Measurements from ENCODE around the gene KLHL30.

The KLHL30 gene

GRCh38 chr2:238119756-238120462 is 18.6 kb upstream of the KLHL30 start:
- DNase-seq, result peak; percentile 7
- TF ChIP-seq, protein P1, sequence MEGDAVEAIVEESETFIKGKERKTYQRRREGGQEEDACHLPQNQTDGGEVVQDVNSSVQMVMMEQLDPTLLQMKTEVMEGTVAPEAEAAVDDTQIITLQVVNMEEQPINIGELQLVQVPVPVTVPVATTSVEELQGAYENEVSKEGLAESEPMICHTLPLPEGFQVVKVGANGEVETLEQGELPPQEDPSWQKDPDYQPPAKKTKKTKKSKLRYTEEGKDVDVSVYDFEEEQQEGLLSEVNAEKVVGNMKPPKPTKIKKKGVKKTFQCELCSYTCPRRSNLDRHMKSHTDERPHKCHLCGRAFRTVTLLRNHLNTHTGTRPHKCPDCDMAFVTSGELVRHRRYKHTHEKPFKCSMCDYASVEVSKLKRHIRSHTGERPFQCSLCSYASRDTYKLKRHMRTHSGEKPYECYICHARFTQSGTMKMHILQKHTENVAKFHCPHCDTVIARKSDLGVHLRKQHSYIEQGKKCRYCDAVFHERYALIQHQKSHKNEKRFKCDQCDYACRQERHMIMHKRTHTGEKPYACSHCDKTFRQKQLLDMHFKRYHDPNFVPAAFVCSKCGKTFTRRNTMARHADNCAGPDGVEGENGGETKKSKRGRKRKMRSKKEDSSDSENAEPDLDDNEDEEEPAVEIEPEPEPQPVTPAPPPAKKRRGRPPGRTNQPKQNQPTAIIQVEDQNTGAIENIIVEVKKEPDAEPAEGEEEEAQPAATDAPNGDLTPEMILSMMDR (IDR thresholded peaks at IDR 0.05; ENCODE audit: low read depth, low read length), result no peak
- Histone ChIP-seq H3K9me3 (no peaks in the 10 kb centered on the region), H3K4me1 (no peaks in the 10 kb centered on the region), H3K4me3 (ENCODE audit: low read depth, low read length) (no peak overlapping the region), H3K27me3 (no peaks in the 10 kb centered on the region), H3K36me3 (no peaks in the 10 kb centered on the region)

GRCh38 chr2:238120463-238121298 is 17.8 kb upstream of the KLHL30 start:
- TF ChIP-seq, protein P1 (IDR thresholded peaks at IDR 0.05; ENCODE audit: low read depth, low read length), result peak; percentile 58
- H3K4me3 ChIP-seq (ENCODE audit: low read depth, low read length), result no peak overlapping the region
- no peaks in the 10 kb centered on the region for H3K36me3 ChIP-seq
- DNase-seq, result peak; percentile 73
- H3K9me3 ChIP-seq, result no peaks in the 10 kb centered on the region
- H3K4me1 ChIP-seq, result no peaks in the 10 kb centered on the region
- no peaks in the 10 kb centered on the region for H3K27me3 ChIP-seq

DNA sequence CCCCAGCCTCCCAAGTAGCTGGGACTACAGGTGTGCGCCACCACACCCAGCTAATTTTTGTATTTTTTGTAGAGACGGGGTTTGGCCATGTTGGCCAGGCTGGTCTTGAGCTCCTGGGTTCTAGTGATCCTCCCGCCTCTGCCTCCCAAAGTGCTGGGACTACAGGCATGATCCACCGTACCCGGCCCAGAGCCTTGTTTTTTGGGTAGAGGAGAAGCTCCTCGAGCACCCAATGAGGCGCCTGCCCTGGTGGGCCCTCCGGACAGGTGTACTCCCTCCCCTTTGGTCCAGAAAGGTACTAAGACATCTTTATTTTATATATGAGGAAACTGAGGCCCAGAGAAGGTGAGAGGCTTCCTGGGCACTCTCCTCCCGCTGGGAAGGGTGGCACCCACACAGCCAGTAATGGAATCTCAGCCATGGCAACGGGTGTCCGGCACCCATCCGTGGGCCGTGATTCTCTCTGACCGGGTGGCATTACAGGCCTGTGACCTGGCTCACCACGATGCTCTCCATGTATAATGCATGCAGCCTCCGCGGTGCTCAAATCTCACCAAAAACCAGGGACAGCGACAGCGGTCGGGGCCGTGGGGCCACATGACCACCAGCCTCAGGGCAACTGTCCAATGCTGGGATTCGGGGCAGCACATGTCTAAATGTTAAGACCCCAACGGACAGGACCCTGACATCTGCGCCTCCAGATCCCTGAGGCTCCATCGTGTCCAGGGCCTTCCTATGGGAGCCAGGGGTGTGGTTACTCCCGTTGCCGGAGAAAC is 16.8 kb upstream of the KLHL30 start:
- Histone ChIP-seq H3K27me3 (no peaks in the 10 kb centered on the region), H3K9me3 (no peaks in the 10 kb centered on the region), H3K4me1 (no peaks in the 10 kb centered on the region), H3K36me3 (no peaks in the 10 kb centered on the region), H3K4me3 (ENCODE audit: low read depth, low read length) (no peak overlapping the region)
- DNase-seq, result no peak
- TF ChIP-seq, protein P1 (IDR thresholded peaks at IDR 0.05; ENCODE audit: low read depth, low read length), result no peak

DNA sequence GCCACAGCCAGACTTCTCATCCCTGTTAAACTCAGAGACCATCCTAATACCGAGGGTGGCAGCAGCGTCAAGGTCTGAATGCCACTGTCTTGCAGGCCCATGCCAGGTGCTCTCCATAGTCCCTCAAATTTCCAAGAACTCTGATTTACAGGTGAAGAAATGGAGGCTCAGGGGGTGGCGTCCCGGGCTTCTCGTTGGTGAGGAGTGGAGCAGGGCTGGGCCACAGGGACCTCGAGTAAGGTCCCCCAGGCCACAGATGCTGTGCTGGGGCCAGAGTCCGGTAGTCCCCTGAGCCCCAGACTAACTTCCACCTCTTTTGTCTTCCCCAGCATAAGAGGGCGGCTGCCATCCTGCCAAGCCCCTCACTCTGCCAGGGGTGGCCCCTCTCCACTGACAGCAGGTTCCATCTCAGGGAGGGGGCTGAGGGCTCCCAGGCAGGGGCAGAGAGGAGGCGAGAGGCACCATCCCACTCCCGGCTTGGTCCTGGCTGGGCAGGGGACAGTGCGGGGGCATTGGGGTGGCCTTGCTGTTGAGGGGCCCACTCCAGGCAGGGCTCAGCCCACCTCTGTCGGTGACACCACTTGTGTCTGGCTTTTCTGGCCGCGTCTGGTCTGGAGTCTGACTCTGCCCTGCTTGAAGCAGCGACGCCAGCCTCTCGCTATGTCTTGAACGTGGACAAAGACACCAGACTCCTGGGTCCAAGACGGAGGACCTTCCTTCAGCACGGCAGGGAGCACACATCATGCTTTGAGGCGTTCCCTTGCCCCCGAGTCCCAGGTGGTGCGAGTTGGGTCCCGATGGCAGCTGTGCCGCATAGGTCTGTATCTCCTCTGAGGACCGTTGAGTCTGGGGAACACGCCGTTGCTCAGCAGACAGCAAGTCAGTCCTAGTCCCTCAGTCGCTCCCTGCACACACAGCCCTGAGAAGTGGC is 15.9 kb upstream of the KLHL30 start:
- no peaks in the 10 kb centered on the region for H3K36me3 ChIP-seq
- DNase-seq, result peak; percentile 11
- no peaks in the 10 kb centered on the region for H3K27me3 ChIP-seq
- H3K9me3 ChIP-seq, result no peaks in the 10 kb centered on the region
- no peaks in the 10 kb centered on the region for H3K4me1 ChIP-seq
- TF ChIP-seq, protein P1 (IDR thresholded peaks at IDR 0.05; ENCODE audit: low read depth, low read length), result no peak
- no peak overlapping the region for H3K4me3 ChIP-seq (ENCODE audit: low read depth, low read length)

DNA sequence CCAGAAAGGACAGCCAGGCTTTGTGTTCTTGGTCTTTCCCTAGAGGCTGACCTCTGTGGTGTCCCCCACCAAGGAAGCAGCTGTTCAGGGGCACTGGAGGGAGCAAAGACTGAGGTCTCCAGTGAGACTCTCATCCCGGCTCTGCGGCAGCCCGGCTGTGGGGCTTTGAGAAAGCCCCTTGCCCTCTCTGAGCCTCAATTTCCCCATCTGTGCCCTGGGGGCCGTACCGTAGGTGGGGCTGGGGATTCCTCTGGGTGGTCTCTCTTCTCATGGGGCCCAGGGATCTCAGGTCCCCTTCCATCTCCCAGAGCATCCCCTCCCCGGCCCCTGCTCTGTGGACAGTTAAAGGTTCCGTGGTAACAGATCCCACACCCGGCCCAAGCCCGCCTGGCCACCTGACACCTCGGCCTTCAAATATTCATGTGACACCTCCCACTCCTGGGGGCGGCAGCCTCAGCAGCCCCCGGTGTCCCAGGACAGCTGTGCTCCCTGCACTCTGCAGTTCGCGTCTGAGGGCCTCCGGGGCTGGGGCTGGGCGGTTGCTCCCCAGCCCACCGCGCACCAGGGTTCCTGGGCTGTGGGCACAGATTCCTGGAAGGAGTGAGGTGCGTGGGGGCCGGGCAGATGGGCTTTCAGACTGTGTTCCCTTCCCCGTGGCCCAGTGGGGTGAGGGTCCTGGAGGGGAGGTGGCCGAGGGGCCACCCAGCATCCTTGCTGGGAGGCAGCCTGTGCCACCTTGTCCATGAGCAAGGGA is 15.1 kb upstream of the KLHL30 start:
- Histone ChIP-seq H3K4me3 (ENCODE audit: low read depth, low read length) (no peak overlapping the region), H3K27me3 (no peaks in the 10 kb centered on the region), H3K36me3 (no peaks in the 10 kb centered on the region), H3K4me1 (no peaks in the 10 kb centered on the region), H3K9me3 (no peaks in the 10 kb centered on the region)
- no peak for DNase-seq
- TF ChIP-seq, protein P1 (IDR thresholded peaks at IDR 0.05; ENCODE audit: low read depth, low read length), result no peak

All from BE2C (cell line).